Astrocyte (in vitro differentiated cells and primary cell): ENCODE measurements around the gene OR7A10.

ENCODE experiments used
- CTCF ChIP-seq: IDR thresholded peaks from 2 replicates; pipeline ENCODE4 v1.5.1; 2011; ENCODE audit warnings: low read depth, mild to moderate bottlenecking, inconsistent platforms, low read length, moderate library complexity; ENCODE audit not compliant: insufficient read depth
- EZH2 ChIP-seq: IDR thresholded peaks from 2 replicates; pipeline ENCODE4 v1.6.1; 2012; ENCODE audit warnings: mild to moderate bottlenecking, low read length, inconsistent platforms; ENCODE audit not compliant: insufficient read depth

GRCh38 chr19:14818588-14818987, 30.1 kb downstream of the OR7A10 start:
- TF ChIP-seq CTCF (no peak), EZH2 (no peak)
